HL-60/S4 treated with phorbol 12-myristate 13-acetate at 8.2 ng/mL for 4 days and 3 days (cell line): ENCODE results near the gene FGF18.
"Not testable (repeated sequence)": the region's sequence is repeated elsewhere in the genome, so short reads cannot be mapped to it uniquely, and the experiment has no call there.

ENCODE experiments used
- in situ Hi-C: fragments of 300-500 bp; cut with MboI; formaldehyde crosslinking; loops from 2 replicates; pipeline ENCODE4 v1.15.0; 2022; ENCODE audit warnings: low sequenced_read_pairs

FGF18 gene

DNA sequence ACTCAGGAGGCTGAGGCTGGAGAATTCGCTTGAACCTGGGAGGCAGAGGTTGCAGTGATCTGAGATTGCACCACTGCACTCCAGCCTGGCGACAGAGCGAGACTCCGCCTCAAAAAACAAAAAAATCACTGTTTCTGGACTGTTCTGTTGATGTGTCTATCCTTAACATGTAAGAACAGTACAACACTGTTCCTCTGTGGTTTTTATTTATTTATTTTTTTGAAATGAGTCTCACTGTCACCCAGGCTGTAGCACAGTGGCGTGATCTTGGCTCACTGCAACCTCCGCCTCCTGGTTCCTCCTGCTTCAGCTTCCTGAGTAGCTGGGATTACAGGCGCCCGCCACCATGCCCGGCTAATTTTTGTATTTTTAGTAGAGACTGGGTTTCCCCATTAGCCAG lies 20.8 kb upstream of the FGF18 start:
- in situ Hi-C loops = not testable (repeated sequence)

DNA sequence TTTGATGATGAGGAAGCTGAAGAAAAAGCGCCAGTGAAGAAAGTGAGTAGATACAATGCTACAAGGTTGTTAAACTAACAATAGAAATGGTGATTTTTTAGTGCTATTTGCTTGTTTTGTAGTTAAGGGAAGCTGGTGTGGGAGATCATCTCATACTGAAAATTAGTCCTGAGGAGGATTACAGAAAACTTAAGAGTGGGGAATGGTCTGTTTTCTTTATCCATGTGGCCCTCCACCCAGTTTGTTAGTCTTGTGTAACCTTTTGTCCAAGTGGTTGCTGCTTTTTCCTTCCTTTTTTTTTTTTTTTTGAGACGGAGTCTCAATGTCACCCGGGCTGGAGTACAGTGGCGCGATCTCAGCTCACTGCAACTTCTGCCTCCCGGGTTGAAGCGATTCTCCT lies 19.3 kb upstream of the FGF18 start:
- in situ Hi-C loops = loop anchor here (25.0 kb wide), 2 partner anchors 512 to 637 kb away; no protein-coding TSS in a partner anchor

DNA sequence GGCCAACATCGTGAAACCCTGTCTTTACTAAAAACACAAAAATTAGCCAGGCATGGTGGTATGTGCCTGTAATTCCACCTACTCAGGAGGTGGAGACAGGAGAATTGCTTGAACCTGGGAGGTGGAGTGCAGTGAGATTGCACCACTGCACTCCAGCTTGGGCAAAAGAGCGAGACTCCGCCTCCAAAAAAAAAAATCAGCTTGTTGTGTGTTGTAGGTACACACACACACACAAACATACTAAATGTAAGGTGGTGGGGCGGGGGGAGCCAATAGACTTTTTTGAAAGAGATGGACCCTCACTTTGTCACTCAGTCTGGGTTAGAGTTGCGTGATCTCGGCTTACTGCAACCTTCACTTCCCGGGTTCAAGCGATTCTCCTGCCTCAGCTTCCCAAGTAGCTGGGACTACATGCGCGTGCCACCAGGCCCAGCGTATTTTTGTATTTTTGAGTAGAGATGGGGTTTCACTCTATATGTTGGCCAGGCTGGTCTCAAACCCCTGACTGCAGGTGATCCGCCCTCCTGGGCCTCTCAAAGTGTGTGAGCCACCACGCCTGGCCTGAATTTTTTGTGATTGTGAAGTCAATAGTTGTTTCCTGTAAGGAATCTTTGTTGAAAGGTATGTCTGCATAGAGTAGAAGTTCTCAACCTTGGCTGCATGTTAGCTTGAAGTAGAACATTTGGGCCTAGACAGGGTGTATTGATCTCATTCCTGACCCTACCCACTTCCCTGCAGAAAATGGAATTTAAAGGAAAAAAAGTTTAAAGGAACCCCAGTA lies 18.1 kb upstream of the FGF18 start:
- in situ Hi-C loops = loop anchor here (25.0 kb wide), 2 partner anchors 511 to 636 kb away; no protein-coding TSS in a partner anchor

DNA sequence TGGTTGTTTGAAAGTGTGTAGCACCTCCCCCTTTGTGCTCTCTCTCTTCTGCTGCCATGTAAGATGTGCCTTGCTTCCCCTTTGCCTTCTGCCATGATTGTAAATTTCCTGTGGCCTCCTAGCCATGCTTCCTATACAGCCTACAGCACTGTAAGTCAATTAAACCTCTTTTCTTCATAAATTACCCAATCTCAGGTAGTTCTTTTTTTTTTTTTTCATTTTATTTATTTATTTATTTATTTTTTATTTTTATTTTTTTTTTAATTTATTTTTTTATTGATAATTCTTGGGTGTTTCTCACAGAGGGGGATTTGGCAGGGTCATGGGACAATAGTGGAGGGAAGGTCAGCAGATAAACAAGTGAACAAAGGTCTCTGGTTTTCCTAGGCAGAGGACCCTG lies 16.7 kb upstream of the FGF18 start:
- in situ Hi-C loops = loop anchor here (25.0 kb wide), 2 partner anchors 510 to 635 kb away; no protein-coding TSS in a partner anchor

DNA sequence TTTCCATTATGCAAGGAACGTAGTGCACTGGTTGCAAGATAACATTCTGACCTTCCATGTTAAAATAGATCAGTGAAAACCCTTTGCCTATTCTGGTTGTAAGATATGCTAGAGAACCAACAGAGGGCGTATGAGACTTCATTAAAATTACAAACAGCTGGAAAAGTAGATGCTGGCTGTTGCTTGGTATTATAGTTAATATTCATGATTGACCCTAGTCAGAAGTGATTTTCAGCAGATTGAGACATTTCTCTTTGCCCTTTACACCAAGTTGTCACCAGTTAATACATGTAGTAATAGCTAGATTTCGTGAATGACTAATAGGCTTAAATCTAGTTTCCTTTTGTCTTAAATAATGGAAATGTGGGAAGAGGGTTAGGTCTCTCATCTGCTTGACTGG lies 13.8 kb upstream of the FGF18 start:
- in situ Hi-C loops = loop anchor here (25.0 kb wide), 2 partner anchors 507 to 632 kb away; no protein-coding TSS in a partner anchor

DNA sequence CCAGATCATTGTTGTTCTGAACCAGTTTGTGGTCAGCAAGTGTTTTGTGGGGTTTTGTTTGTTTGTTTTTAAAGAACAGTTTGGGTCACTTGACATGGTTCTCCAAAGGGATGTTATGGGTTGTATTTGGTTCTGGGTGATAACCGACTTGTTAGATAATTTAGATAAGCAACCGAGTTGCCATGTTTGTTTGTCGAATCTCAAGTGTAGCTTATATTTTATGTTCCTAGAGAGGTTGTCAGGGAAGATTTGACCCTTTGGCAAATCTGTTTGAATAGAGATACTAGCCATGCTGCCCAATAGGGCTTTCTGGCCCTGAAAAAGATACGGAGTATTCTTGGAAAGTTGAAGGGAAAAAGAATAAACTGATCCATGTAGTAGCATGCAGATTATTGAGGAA lies 12.2 kb upstream of the FGF18 start:
- in situ Hi-C loops = loop anchor here (25.0 kb wide), 2 partner anchors 505 to 630 kb away; no protein-coding TSS in a partner anchor

DNA sequence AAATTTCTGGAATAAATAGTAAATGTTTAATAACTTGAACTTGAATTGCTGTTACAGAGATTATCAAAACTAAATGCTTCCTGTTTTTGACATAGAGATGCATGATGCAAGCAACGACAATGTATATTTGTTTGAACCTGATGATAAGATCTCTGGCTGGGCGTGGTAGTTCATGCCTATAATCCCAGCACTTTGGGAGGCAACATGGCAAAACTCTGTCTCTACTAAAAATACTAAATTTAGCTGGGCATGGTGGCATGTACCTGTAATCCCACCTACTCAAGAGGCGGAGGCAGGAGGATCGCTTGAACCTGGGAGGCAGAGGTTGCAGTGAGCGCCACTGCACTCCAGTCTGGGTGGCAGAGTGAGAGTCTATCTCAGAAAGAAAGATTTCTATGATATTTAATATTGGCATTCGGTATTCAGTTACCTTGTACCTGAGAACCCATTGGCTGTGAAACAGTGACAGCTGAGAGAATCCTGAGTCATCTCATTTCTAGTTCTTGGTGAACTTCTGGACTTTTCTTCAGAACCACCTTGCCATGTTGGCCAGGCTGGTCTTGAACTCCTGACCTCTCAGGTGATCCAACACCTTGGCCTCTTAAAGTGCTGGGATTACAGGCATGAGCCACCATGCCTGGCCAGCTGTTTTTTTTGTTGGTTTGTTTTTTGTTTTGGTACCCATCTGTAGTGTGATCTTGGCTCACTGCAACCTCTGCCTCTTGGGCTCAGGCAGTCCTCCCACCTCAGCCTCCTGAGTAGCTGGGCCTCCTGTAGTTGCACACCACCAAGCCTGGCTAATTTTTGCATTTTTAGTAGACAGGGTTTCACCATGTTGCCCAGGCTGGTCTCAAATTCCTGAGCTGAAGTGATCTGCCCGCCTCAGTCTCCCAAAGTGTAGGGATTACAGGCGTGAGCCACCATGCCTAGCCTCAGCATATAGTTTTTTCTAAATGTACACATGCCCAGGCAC lies 10.0 kb upstream of the FGF18 start:
- in situ Hi-C loops = loop anchor here (25.0 kb wide), 2 partner anchors 503 to 628 kb away; no protein-coding TSS in a partner anchor

DNA sequence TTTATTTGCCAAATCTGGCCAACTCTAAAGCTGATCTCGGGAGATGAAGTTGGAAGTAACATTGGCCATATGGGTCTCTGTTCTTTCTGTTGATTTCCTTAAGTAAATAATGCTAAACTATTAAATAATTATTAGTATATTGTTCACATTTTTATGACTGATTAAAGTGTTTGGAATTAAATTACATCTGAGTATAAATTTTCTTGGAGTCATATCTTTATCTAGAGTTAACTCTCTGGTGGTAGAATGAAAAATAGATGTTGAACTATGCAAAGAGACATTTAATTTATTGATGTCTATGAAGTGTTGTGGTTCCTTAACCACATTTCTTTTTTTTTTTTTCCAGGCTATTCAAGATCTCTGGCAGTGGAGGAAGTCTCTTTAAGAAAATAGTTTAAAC lies 9.3 kb upstream of the FGF18 start:
- in situ Hi-C loops = loop anchor here (25.0 kb wide), 2 partner anchors 502 to 627 kb away; no protein-coding TSS in a partner anchor

DNA sequence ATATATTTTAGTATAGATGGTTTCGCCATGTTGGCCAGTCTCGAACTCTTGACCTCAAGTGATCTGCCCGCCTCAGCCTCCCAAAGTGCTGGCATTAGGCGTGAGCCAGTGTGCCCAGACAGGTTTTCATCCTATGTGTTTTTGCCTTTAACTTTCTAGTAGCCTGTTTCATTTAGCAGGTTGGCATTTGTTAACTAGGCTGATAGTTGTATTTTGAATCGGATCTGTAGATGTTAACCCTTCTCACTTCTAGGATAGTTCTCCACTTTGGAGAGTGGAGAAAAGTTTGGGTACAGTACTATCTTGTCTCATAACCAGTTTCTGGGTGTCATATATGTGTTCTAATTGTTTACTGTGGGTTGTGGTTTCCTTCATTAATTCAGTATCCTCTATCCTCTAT lies 7.3 kb upstream of the FGF18 start:
- in situ Hi-C loops = loop anchor here (25.0 kb wide), 2 partner anchors 500 to 625 kb away; no protein-coding TSS in a partner anchor

DNA sequence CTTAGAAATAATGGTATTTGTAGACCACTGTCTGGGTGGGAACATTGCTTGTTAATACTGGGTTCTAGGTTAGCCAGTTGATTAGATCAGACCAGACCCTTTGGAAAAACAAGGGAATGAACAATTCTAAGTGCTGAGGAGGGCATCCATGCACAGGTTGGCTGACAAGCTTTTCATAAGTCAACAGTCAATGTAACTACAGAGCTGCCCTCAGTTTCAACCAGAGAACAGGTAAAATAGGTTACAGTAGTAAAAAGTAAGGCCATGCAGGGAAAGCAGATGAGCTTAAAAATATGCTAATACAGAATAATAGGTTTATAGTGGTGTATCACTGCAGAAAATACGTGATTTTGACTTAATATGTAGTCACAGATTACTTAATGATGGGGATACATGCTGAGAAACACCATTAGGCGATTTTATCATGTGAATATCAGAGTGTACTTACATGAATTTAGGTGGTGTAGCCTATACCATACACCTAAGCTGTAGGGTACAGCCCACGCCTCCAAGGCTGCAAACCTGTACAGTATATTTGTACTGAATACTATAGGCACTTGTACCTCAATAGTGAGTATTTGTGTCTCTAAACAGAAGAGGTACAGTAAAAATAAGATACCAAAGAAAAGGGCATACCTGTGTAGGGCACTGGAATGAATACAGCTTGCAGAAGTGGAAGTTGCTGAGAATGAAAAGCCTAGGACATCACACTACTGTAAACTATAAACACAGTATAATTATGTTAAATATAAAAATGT lies 6.1 kb upstream of the FGF18 start:
- in situ Hi-C loops = loop anchor here (25.0 kb wide), 2 partner anchors 499 to 624 kb away; no protein-coding TSS in a partner anchor

DNA sequence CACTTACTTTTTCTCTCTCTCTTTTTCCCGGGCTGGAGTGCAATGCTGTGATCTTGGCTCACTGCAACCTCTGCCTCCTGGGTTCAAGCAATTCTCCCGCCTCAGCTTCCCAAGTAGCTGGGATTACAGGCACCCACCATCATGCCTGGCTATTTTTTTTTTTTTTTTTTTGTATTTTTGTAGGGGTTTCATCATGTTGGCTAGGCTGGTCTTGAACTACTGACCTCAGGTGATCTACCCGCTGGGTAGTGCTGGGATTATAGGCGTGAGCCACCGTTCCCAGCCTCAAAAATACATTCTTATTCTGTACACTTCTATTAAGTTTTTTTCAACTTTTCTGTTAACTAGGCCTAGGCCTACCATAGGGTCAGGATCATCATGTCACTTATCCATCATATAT lies 5.5 kb upstream of the FGF18 start:
- in situ Hi-C loops = loop anchor here (25.0 kb wide), 2 partner anchors 498 to 623 kb away; no protein-coding TSS in a partner anchor

DNA sequence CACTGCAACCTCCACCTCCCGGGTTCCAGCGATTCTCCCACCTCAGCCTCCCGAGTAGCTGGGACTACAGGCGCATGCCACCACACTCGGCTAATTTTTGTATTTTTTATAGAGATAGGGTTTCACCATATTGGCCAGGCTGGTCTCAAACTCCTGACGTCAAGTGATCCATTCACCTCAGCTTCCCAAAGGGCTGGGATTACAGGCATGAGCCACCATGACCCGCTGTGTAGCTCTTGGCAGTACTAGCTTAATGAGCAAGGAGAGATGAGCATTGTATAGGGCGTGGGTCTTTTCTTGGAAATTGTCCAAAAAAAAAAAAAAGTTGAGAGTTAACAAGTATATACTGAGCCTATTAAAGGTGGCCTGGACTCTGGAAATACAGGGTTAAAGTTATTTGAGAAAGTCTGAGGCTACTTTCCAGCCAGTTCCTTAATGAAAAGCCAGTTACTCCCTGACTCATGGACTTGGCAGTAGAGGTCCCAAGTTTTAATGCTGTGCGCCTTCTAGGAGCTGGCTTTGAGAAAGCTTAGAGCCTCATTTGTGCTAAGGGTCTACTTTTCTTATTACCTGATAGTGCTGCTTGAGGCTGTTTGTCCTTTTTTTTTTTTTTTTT lies 4.2 kb upstream of the FGF18 start:
- in situ Hi-C loops = loop anchor here (25.0 kb wide), 2 partner anchors 497 to 622 kb away; no protein-coding TSS in a partner anchor

DNA sequence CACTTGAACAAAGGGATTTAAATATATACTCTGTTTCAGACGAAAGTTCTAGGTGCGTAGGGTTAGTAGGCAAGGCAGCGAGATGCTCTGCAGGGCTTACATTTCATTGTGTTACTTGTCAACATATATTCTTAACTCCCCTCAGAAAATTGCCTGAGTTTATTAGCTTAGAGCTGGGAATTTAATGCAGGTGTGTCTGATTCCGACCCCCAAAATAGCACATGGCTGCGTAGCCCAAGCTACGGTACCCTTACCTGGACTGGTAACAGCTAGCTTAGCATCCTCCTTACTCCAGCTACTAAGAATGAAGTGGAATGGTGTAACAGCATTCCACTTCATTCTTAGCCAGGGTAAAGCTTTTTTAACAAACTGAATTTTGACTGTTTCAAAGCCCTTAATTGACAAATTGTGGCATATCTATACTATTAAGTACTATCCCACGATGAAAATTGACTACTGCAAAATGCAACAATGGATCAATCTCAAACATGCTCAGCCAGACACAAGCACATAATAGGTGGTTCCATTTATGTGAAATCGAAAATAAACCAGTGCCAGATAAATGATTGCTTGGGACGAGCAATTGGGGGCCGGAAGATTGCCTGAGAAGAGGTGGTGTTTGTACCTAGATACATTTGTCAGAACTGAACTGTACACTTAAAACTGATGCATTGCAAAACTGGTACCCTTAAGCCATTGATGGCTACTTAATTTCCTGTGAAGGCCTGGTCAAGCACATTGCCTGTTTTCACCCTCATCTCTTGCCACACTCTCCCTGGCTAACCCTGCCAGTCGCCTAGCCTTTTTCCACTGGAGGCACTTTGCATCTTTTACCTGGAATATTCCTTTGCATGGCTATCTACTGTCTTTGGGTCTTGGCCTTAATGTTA lies 3.0 kb upstream of the FGF18 start:
- in situ Hi-C loops = loop anchor here (25.0 kb wide), 2 partner anchors 496 to 621 kb away; no protein-coding TSS in a partner anchor

DNA sequence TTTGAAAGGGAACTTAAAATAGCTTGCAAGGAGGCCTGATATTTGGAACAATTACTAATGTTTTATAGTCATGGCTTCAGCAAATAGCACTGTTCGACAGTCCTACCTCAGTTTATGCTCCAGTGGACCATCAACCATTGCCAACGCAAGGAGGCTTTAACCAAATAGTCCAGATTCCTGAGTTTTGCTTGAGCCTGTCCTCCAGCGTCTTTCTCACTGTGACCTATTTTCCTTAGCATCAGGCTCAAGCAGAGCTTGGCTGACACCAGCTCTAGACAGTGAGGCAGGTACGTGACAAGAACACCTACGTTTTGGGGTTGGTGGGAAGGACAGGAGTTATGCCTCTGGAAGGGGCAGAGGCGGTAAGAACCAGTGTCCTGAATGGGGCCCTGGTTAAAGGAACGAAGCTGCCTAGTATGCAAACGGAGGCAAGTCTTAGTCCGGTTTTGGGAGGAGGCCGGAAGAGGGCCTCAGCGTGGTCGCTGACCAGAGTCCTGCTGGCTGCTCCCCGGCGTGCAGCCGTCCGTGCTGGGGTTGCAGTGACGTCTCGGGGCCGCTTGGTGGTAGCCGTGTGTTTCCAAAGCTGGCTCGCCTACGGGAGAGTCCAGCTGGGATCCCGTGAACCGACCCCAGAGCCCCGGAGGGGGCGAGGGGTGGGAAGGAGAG lies 998 bp upstream of the FGF18 start:
- in situ Hi-C loops = loop anchor here (25.0 kb wide), 2 partner anchors 494 to 619 kb away; no protein-coding TSS in a partner anchor

DNA sequence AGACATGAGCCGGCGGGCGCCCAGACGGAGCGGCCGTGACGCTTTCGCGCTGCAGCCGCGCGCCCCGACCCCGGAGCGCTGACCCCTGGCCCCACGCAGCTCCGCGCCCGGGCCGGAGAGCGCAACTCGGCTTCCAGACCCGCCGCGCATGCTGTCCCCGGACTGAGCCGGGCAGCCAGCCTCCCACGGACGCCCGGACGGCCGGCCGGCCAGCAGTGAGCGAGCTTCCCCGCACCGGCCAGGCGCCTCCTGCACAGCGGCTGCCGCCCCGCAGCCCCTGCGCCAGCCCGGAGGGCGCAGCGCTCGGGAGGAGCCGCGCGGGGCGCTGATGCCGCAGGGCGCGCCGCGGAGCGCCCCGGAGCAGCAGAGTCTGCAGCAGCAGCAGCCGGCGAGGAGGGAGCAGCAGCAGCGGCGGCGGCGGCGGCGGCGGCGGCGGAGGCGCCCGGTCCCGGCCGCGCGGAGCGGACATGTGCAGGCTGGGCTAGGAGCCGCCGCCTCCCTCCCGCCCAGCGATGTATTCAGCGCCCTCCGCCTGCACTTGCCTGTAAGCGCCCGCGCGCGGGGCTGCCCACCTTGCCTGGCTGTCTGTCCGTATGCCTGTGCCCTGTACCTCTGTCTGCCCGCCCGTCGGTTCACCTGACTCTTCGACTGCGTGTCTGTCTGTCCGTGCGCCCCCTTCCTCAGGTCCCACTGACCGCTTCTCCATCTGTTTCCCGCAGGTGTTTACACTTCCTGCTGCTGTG lies 412 bp downstream of the FGF18 start:
- in situ Hi-C loops = loop anchor here (25.0 kb wide), 2 partner anchors 492 to 617 kb away; no protein-coding TSS in a partner anchor

DNA sequence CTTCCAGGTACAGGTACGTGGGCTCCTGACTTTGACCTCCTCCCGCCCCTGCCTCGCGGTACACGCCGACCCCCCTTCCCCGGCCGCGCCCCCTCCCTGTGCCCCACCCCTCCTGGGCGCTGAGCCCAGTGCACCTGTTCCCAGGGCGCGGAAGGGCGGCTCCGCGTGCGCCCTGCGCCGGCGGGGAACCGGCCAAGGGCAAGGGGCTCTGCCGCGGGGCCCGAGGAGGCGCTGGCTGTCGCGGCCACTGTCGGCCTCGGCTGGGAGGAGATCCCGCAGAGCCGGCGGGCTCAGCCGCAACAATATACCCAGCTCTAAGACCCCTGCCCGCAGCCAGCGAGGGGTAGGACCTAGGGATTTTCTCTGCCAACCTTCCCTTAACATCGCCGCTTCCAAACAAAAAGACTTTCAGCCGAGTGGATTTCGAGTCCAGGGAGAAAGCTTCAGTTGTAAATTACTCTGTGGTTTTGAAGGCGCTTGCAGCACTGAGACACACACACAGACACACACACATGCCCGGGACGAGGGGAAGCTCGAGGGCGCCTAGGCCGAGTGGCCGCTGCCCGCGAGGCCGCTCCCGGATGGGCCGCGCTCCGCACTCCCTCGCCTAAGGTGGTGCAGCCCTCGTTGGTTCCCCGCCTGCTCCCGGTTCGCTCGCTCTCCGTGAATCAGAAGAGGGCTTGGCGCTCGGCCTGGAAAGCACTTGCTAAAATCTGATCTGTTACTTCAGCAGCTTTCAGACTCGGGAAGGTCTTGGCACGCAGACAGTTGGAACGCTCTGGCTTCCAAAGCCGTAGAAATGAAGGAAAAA lies 1.2 kb downstream of the FGF18 start:
- in situ Hi-C loops = loop anchor here (25.0 kb wide), 2 partner anchors 492 to 617 kb away; no protein-coding TSS in a partner anchor
